OCI-LY7 (cell line): ENCODE data around the gene SND1. TPM values are rescaled to one million over a fixed set of nuclear protein-coding genes. Genes with fewer than 3 reads are reported as not detected.

Experiments used
- BruUV-seq: library from RNA; stranded (reverse); fragments of 400-500 nt; replicated peaks from 2 replicates; lab custom pipeline; 2021; lab: Mats Ljungman, UMichigan
- CTCF ChIA-PET: fragments of 300-600 bp; sonication (Branson Sonifier 250); formaldehyde crosslinking; loops from one replicate; lab custom pipeline; 2022; ENCODE audit warnings: antibody characterized with exemption; ENCODE audit not compliant: unreplicated experiment; lab: Charles Lee
- POLR2A ChIA-PET: fragments of 300-600 bp; sonication (Branson Sonifier 250); formaldehyde crosslinking; loops from one replicate; lab custom pipeline; 2022; ENCODE audit warnings: antibody characterized with exemption; lab: Charles Lee
- DNase-seq: peaks from one replicate; pipeline ENCODE4 v3.0.0-alpha.2; 2015; ENCODE audit warnings: low spot score
- H2AFZ ChIP-seq: fragments of 200-600 bp; sonication (generic), shearing (Covaris generic); 2 replicates; pipeline ENCODE4 v1.6.1; 2014; ENCODE audit warnings: mild to moderate bottlenecking, antibody characterized with exemption, low read length, moderate library complexity
- H3K27ac ChIP-seq: fragments of 200-600 bp; sonication (generic); 2 replicates; pipeline ENCODE4 v1.5.1; 2014; ENCODE audit warnings: mixed run types, low read depth, mild to moderate bottlenecking, moderate library complexity, low read length, inconsistent platforms; ENCODE audit not compliant: poor library complexity, severe bottlenecking
- H3K36me3 ChIP-seq: fragments of 200-600 bp; sonication (generic); 2 replicates; pipeline ENCODE4 v1.6.1; 2014; ENCODE audit warnings: mild to moderate bottlenecking, antibody characterized with exemption, low read length, moderate library complexity, mixed read lengths; ENCODE audit not compliant: insufficient read depth
- H3K4me1 ChIP-seq: fragments of 200-600 bp; sonication (generic); 2 replicates; pipeline ENCODE4 v1.5.1; 2014; ENCODE audit warnings: mild to moderate bottlenecking, low read length; ENCODE audit not compliant: insufficient read depth, poor library complexity, severe bottlenecking
- H3K4me2 ChIP-seq: fragments of 200-600 bp; sonication (generic); 2 replicates; pipeline ENCODE4 v1.6.1; 2014; ENCODE audit warnings: mild to moderate bottlenecking, low read length
- H3K4me3 ChIP-seq: fragments of 200-600 bp; sonication (generic); 2 replicates; pipeline ENCODE4 v1.5.1; 2014; ENCODE audit warnings: mild to moderate bottlenecking, low read depth, low read length; ENCODE audit not compliant: poor library complexity, severe bottlenecking
- H3K79me2 ChIP-seq: fragments of 200-600 bp; sonication (generic); 2 replicates; pipeline ENCODE4 v1.6.1; 2016; ENCODE audit warnings: low read depth, mild to moderate bottlenecking, low read length, moderate library complexity, mixed read lengths; ENCODE audit not compliant: insufficient read depth
- H3K9me2 ChIP-seq: fragments of 200-600 bp; sonication (generic); 2 replicates; pipeline ENCODE4 v1.6.1; 2016; ENCODE audit warnings: mild to moderate bottlenecking, low read length, mixed read lengths; ENCODE audit not compliant: insufficient read depth
- H3K9me3 ChIP-seq: fragments of 200-600 bp; sonication (generic); 2 replicates; pipeline ENCODE4 v1.6.1; 2014; ENCODE audit warnings: mild to moderate bottlenecking, mixed run types, low read length, mixed read lengths
- H4K20me1 ChIP-seq: fragments of 200-600 bp; sonication (generic); 2 replicates; pipeline ENCODE4 v1.6.1; 2014; ENCODE audit warnings: mild to moderate bottlenecking, antibody characterized with exemption, low read length, moderate library complexity, mixed read lengths; ENCODE audit not compliant: insufficient read depth
- CTCF ChIP-seq: fragments of 200-600 bp; sonication (generic); conservative IDR thresholded peaks from 2 replicates; pipeline ENCODE4 v1.5.1; 2014; ENCODE audit warnings: mild to moderate bottlenecking, antibody characterized with exemption, low read length, moderate library complexity, mixed read lengths
- EZH2phosphoT487 ChIP-seq: fragments of 200-600 bp; sonication (generic); IDR thresholded peaks from 2 replicates; pipeline ENCODE4 v1.6.1; 2018; ENCODE audit warnings: low read depth, borderline replicate concordance, mild to moderate bottlenecking, mixed run types, antibody characterized with exemption, low read length, moderate library complexity, mixed read lengths
- intact Hi-C: fragments of 100-400 bp; cut with micrococcal nuclease; formaldehyde crosslinking; loops from one replicate; pipeline ENCODE4 v1.10.0; 2022; ENCODE audit not compliant: unreplicated experiment
- total RNA-seq, 2 experiments: library from RNA; depleted of rRNA in 1 of 2; stranded (reverse); fragments of >200 nt in 1 of 2; shearing (Covaris generic) in 1 of 2; gene quantifications; 2 replicates each; pipeline ENCODE4 v1.2.3, GENCODE V29; 2014 to 2022

The SND1 gene
- total RNA-seq, 2 experiments from 2014 or later: 111 to 221 TPM

- no peaks in the 10 kb centered on the region for H3K79me2 ChIP-seq
- no peak overlapping the region for H3K4me3 ChIP-seq
- DNase-seq: no peak
- no peaks in the 10 kb centered on the region for H4K20me1 ChIP-seq
- peaks cover 9% of the 10 kb centered on the region for H3K4me1 ChIP-seq
- no TSS peak for BruUV-seq
- TF ChIP-seq EZH2phosphoT487 (no peak), CTCF (no peak)
- POLR2A ChIA-PET: no interaction called here
- CTCF ChIA-PET: no interaction called here
- peaks cover 40% of the 10 kb centered on the region for H3K36me3 ChIP-seq
- no peak overlapping the region for H3K4me2 ChIP-seq
- intact Hi-C loops: no loop called here
- no peak overlapping the region for H2AFZ ChIP-seq
- H3K9me3 ChIP-seq: no peaks in the 10 kb centered on the region
- H3K27ac ChIP-seq: no peak overlapping the region
- no peaks in the 10 kb centered on the region for H3K9me2 ChIP-seq
Measured at GRCh38 chr7:127934711-127935110, 282.7 kb downstream of the SND1 start.

- CTCF ChIA-PET: no interaction called here
- no peak overlapping the region for H3K4me2 ChIP-seq
- DNase-seq: peak; percentile 7
- intact Hi-C loops: no loop called here
- BruUV-seq: no TSS peak
- TF ChIP-seq CTCF (no peak), EZH2phosphoT487 (no peak)
- no peak overlapping the region for H3K4me3 ChIP-seq
- H3K27ac ChIP-seq: no peak overlapping the region
- peaks cover 28% of the 10 kb centered on the region for H3K36me3 ChIP-seq
- no peaks in the 10 kb centered on the region for H4K20me1 ChIP-seq
- no peaks in the 10 kb centered on the region for H3K9me3 ChIP-seq
- H2AFZ ChIP-seq: no peak overlapping the region
- H3K9me2 ChIP-seq: no peaks in the 10 kb centered on the region
- no peaks in the 10 kb centered on the region for H3K4me1 ChIP-seq
- H3K79me2 ChIP-seq: no peaks in the 10 kb centered on the region
- POLR2A ChIA-PET: no interaction called here
Measured at GRCh38 chr7:127935847-127936376, 283.9 kb downstream of the SND1 start.

- Histone ChIP-seq H3K4me2 (no peak overlapping the region), H3K4me3 (no peak overlapping the region), H4K20me1 (no peaks in the 10 kb centered on the region), H3K79me2 (no peaks in the 10 kb centered on the region), H3K27ac (no peak overlapping the region), H3K36me3 (peaks cover 25% of the 10 kb centered on the region), H2AFZ (no peak overlapping the region), H3K9me3 (no peaks in the 10 kb centered on the region), H3K4me1 (peaks cover 3% of the 10 kb centered on the region), H3K9me2 (no peaks in the 10 kb centered on the region)
- TF ChIP-seq CTCF (no peak), EZH2phosphoT487 (no peak)
- intact Hi-C loops: no loop called here
- DNase-seq: no peak
- POLR2A ChIA-PET: interaction anchor here (0.6 kb wide), 1 partner anchor 121 kb away, joined by 3 read pairs; no protein-coding TSS in a partner anchor
- BruUV-seq: no TSS peak
- CTCF ChIA-PET: no interaction called here
Measured at GRCh38 chr7:127937066-127937680, 285.2 kb downstream of the SND1 start.
